NCI-H187 treated with DMSO at 0.1 percent for 48 hours (cell line): ENCODE results near the gene OR10V1.
A peak's percentile ranks its signal among the peaks of the same experiment; 100 is the strongest.

Source experiments
- DNase-seq: peaks from one replicate; lab custom pipeline; 2025; lab: John Stamatoyannopoulos, UW

The OR10V1 gene

DNA sequence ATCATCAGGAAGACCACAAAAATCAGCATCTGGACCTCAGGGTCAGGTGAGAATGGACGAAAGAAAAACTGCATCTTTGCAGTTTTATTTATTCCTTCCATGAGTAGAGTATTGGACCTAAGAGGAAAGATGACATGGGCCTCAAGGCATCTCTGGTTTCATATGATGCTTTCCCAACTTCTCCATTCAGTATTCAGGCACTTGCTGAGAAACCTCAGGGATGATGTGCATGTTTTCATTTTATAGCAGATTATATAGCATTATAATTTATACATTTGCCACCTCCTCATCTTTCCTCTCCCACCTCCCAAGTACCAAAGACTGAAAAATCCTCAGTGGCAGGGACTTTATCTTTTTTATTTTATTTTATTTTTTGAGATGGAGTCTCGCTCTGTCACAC lies at the start of gene OR10V1:
Gene OR10V1, minus strand, starts transcription at position 101 of the 400 bp plus-strand sequence. Its CDS starts 0 bp downstream, at position 101.
- no peak for DNase-seq

GRCh38 chr11:59761993-59762392 lies 48.3 kb upstream of the OR10V1 start:
- DNase-seq: no peak

DNA sequence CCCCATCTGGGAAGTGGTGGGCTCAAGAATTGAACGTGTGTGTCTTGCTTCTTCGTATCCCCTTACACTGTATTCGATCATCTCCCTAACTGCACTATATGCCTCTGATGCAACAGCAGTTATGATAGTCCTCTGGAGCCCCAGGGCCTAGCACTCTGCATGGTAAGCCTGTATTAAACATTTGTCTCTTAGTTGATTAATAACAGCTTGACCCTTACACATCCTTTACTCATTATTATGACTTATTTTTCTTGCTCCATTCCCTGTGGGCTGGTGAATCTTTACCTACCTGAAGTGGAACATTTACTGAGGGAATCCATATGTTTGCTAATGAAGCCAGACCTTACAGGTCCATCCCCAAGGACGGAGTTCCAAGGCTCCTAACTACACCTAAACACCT lies 47.1 kb upstream of the OR10V1 start:
- DNase-seq: no peak

- no peak for DNase-seq
These were observed 46.3 kb upstream of the OR10V1 start for GRCh38 chr11:59759900-59760299.

DNA sequence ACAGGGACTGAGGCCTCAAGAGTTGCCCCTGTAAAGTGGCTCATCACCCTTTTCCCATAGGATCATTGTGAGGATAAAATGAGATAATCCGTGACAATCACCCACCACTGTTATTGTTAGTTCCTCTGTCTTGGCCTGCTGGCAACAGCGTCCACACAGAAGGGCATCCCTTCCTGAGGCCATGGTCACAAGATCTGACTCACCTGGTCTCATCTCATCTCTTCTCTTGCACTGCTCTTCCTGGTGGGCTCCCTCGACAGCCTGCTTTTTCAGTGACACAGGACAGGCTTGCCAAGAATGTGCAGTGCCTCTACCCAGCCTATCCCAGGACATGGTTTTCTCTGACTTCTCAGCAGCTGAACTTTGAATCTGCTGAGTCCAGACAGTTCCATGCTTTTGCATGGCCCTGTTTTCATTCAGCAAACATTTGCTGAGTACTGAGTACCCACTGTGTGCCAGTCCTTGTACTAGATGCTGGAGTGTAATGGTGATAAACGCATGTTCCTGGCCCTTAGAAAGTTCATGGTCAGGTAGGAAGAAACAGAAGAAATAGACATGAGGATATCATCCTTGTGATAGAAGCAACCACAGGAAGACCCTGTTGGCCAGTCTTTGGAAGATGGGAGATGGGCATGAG lies 44.9 kb upstream of the OR10V1 start:
- DNase-seq: no peak

GRCh38 chr11:59756845-59757244 lies 43.2 kb upstream of the OR10V1 start:
- no peak for DNase-seq

DNA sequence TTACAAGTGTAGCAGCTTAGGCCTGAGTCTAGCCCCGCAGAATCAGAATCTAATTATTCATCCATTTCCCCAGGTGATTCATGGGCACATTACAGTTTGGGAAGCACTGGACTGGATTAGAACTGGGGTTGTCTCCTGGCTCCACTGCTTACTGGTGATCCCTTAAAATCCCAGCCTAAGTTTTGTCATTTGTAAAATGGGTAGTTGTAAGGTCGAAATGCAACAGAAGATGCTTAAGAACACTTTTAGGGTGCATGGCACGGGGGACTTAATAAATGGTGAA lies 42.9 kb upstream of the OR10V1 start:
- no peak for DNase-seq

DNA sequence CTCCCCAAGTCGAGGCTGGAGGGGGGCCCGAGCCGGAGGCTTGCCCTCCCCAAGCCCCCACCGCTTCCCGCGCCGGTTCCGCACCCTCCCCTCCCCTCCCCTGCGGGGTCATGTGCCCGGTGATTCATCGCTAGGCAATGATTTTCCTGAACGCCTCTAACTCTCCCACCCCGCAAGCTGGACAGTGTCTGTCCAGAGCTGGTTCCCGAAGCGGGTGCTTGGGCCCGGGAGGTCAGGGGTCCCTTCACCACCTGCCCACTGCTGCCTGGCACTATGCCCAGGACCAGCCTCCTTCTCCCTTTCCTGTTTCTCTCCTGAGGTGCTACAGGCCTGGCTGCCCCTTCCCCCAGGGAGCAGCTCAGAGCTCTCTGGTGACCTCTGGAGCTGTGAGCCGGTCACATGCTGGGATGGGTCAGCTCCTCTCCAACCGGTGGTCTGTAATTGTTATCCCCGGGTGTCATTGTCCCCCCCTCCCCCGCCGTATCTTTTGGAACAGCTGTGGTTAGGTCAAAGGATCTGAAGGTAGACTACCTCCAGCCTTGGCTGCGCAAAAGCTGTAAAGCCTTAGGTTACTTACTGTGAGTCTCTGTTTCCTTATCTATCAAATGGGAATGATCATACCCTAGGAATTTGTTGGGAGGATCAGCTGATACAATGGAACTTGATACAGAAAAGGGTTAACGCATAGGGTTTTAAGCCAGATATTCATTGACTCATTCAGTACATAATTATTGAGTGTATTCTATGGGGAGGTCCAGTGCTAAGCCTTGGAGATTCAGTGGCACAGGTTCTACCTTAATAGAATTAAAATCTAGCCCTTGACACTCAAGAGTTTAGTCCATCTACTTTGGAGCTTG lies 42.3 kb upstream of the OR10V1 start:
- DNase-seq: no peak

DNA sequence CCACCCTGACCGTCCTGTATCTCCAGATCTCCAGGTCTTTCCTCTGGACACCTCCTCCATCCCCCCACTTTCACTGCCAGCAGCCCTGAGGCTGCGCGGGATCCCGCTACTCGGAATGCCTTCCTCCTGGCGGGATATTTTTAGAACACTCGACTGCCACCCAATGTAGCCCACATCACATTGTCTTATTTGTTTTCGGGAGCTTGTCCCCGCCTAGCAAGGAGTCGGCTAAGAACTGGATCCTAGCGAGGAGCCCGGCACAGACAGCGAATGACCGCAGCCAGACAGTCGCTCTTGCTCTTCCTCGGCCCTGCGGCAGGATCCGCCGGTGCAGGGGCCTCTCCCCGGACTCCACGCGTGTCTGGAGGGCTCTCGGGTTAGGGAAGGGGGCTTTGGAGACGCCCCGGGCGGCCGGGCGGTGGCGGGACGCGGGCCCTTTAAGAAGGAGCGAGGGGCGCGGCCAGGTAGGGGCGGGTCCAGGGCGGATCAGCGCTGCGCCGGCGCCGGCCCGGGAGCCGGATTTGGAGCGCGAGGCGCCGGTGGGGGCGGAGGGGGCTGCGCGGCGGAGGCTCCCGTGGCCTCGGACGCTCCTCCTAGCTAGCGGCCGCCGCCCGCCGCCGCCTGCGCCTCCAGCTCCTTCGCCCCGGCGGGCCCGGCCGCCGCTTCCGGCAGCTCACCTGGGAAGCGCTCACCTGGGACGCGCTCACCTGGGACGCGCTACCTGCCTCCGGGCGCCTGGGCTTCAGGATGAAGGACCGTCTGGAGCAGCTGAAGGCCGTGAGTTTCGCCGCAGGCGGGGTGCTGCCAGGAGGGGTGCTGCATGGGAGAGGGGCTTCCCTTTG lies 41.4 kb upstream of the OR10V1 start, which contains the start of gene STX3:
Gene STX3, plus strand, starts transcription at position 518 of the 842 bp plus-strand sequence. Its CDS starts 230 bp downstream, at position 748.
- DNase-seq: peak; percentile 33

GRCh38 chr11:59754494-59754858 lies 40.8 kb upstream of the OR10V1 start:
- DNase-seq: no peak

DNA sequence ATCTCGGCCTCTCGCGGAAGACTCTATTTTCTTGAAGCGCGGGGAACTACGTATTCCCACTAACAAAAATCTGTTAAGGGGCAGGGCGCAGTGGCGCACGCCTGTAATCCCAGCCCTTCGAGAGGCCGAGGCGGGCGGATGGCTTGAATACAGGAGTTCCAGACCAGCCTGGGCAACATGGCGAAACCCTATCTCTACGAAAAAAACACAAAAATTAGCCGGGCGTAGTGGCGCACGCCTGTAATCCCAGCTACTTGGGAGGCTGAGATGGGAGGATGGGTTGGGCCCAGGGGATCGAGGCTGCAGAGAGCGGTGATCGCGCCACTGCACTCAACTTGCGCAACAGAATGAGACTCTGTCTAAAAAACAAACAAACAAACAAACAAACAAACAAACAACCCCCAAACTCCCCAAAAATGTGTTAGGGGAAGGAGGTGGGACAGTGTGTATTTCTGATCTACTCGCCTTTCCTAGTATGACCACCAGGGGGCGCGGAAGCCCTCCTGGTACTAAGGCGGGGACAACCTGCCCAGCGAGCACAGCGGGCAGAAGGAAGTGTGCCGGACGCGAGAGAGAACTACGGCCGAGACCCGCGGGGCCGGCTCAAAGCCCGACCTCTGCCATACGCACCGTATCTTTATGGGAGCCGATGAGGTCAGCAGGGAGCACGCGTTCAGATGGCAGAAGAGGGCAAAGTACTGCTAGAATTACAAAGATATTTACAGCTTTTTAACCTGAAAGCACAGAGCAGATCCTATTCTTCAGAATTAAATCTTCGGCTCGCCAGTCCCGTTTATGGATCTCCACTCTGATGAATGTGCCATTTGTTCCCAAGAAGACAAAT lies 40.2 kb upstream of the OR10V1 start:
- DNase-seq: no peak

GRCh38 chr11:59746111-59746510 lies 32.5 kb upstream of the OR10V1 start:
- DNase-seq: no peak

- DNase-seq: no peak
These were observed 17.4 kb upstream of the OR10V1 start for GRCh38 chr11:59730896-59731565.

- DNase-seq: no peak
These were observed 16.2 kb upstream of the OR10V1 start for GRCh38 chr11:59729834-59730233.

DNA sequence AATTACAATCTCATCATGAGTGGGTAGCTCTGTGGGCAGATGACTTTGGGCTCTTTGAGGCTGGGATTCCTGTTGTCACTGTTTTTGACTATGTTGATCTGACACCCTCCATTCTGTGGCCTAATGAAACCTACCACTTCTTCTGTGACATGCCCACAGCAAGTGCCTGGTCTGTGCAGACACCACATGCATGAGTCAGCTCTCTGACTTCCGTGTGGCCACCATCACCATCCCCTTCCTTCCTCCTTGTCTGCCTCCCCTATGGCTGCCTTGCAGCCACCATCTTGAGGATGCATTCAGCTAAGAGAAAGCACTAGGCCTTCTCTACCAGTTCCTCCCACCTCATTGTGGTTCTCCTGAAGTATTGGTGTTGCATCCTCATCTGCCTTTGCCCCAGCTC lies 15.3 kb upstream of the OR10V1 start:
- no peak for DNase-seq

GRCh38 chr11:59728154-59728553 lies 14.5 kb upstream of the OR10V1 start:
- no peak for DNase-seq

- DNase-seq: no peak
These were observed 13.8 kb upstream of the OR10V1 start for GRCh38 chr11:59727426-59727825.

DNA sequence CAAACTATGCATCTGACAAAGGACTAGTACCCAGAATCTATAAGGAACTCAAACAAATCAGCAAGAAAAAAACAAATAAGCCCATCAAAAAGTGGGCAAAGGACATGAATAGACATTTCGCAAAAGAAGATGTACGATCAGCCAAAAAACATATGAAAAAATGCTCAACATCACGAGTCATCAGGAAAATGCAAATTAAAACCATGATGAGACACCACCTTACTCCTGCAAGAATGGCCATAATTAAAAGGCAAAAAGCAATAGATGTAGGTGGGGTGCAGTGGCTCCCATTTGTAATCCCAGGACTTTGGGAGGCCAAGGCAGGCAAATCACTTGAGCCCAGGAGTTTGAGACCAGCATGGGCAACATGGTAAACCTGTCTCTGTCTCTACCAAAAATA lies 10.4 kb upstream of the OR10V1 start:
- DNase-seq: no peak

- no peak for DNase-seq
These were observed 5.9 kb upstream of the OR10V1 start for GRCh38 chr11:59719556-59719955.

GRCh38 chr11:59716051-59716450 lies 2.4 kb upstream of the OR10V1 start:
- no peak for DNase-seq

DNA sequence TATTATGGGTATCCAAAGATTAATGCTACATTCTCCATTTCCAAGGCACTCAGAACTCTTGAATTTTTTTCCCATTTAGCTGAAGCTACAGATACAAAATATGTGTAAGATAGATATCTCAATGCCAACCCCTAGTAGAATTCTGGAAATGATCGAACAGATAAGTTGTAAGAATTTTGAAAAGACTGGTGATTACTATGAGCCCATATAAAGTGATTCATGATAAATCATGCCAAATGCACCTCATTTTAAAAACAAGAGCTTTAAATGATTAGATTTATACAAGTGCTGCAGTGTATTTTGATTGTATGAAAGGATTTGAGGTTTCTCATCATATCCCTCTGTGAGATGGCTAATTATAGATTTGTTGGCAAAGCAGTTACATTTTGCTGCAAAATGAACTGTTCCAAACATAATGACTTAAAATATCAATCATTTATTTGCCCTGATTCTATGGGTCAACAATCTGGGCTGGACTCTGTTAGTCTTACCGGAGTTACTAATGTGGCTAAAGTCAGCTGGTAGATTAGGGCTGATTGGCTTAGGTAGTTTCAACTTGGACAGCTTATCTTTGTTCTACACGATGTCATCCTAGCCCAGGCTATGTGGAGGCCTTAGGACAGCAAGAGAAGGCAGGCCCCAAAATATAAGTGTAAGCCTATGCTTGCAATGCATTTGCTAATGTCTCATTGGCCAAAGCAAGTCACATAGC lies 3.4 kb downstream of the OR10V1 start:
- DNase-seq: no peak
